Thoracic aorta (tissue), 2 donors: ENCODE measurements around the gene LCE3E. TPM values are rescaled to one million over a fixed set of nuclear protein-coding genes. Genes with fewer than 3 reads are reported as not detected.
"Not testable (repeated sequence)": the region's sequence is repeated elsewhere in the genome, so short reads cannot be mapped to it uniquely, and the experiment has no call there.

Experiments used
- ATAC-seq: fragments of 150-250 bp; one replicate; pipeline ENCODE4 v1.8.0; 2017; ENCODE audit warnings: low read depth; ENCODE audit not compliant: insufficient number of reproducible peaks, low FRiP score
- DNase-seq: peaks from one replicate; pipeline ENCODE4 v3.0.0-alpha.2; 2020; ENCODE audit warnings: low spot score
- H3K27ac ChIP-seq, 2 donors: fragments of 200-600 bp; sonication (generic); 1 replicate in 1 of 2; 2 replicates in 1 of 2; pipeline ENCODE4 v1.5.1; 2016; ENCODE audit warnings: mild to moderate bottlenecking in 2 of 2, moderate library complexity in 2 of 2
- H3K27me3 ChIP-seq: fragments of 200-600 bp; sonication (generic); replicated peaks from 2 replicates; pipeline ENCODE4 v1.6.0; 2016; ENCODE audit warnings: mild to moderate bottlenecking; ENCODE audit not compliant: insufficient read depth
- H3K36me3 ChIP-seq: fragments of 200-600 bp; sonication (generic); one replicate; pipeline ENCODE4 v1.5.1; 2016
- H3K4me1 ChIP-seq, 2 donors: fragments of 200-600 bp; sonication (generic); 1 replicate in 1 of 2; 2 replicates in 1 of 2; pipeline versions ENCODE4 v1.5.1 to v1.6.0; 2016; ENCODE audit warnings: low read depth in 2 of 2, mild to moderate bottlenecking in 1 of 2; ENCODE audit not compliant: control insufficient read depth in 1 of 2
- H3K4me3 ChIP-seq: fragments of 200-600 bp; sonication (generic); 2 replicates; pipeline ENCODE4 v1.5.1; 2016; ENCODE audit warnings: mild to moderate bottlenecking
- H3K9me3 ChIP-seq: fragments of 200-600 bp; sonication (generic); 2 replicates; pipeline ENCODE4 v1.5.1; 2016
- total RNA-seq, 2 donors: library from RNA; depleted of rRNA; stranded (reverse); fragments of >200 nt; gene quantifications; one replicate each; pipeline versions ENCODE4 v1.1.0 to v1.2.3, GENCODE V29; 2016
- TF ChIP-seq, protein P1 (sequence below): fragments of 200-600 bp; sonication (generic); IDR thresholded peaks from one replicate; pipeline ENCODE4 v1.5.1; 2019; ENCODE audit warnings: antibody characterized with exemption

Gene LCE3E
- total RNA-seq, 2 donors from 2014 or later: not detected

DNA sequence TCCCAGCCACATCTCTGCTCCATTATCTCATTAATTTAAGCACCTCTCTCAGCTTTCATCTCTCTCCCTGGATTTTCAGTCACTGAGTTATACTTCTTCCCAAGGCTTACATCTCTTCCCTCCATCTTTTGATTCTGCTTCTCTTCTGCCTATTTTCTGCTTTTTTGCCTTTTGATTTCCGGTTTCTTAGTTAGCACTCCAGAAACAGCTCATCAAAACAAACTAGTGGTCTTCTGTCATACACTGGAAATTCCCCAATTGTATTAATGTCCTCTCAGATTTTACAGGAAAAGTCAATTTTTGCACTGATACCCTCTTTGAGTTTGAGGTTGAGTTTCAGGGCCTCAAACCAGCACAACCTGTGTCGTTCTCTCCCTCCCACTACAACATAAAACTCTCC is 1.5 kb downstream of the LCE3E start:
- Histone ChIP-seq H3K9me3 (peaks cover 4% of the 10 kb centered on the region), H3K36me3 (no peaks in the 10 kb centered on the region), H3K4me3 (no peak overlapping the region), H3K4me1 (no peaks in the 10 kb centered on the region), H3K27me3 (no peaks in the 10 kb centered on the region), H3K27ac (no peak overlapping the region)
- TF ChIP-seq, protein P1, sequence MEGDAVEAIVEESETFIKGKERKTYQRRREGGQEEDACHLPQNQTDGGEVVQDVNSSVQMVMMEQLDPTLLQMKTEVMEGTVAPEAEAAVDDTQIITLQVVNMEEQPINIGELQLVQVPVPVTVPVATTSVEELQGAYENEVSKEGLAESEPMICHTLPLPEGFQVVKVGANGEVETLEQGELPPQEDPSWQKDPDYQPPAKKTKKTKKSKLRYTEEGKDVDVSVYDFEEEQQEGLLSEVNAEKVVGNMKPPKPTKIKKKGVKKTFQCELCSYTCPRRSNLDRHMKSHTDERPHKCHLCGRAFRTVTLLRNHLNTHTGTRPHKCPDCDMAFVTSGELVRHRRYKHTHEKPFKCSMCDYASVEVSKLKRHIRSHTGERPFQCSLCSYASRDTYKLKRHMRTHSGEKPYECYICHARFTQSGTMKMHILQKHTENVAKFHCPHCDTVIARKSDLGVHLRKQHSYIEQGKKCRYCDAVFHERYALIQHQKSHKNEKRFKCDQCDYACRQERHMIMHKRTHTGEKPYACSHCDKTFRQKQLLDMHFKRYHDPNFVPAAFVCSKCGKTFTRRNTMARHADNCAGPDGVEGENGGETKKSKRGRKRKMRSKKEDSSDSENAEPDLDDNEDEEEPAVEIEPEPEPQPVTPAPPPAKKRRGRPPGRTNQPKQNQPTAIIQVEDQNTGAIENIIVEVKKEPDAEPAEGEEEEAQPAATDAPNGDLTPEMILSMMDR: no peak
- no peak for ATAC-seq
- no peak for DNase-seq

DNA sequence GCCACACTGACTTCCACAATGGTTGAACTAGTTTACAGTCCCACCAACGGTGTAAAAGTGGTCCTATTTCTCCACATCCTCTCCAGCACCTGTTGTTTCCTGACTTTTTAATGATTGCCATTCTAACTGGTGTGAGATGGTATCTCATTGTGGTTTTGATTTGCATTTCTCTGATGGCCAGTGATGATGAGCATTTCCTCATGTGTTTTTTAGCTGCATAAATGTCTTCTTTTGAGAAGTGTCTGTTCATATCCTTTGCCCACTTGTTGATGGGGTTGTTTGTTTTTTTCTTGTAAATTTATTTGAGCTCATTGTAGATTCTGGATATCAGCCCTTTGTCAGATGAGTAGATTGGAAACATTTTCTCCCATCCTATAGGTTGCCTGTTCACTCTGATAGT is 18.2 kb downstream of the LCE3E start:
- not testable (repeated sequence) for H3K27me3 ChIP-seq, H3K4me1 ChIP-seq, H3K4me3 ChIP-seq, DNase-seq, ATAC-seq, H3K36me3 ChIP-seq, H3K27ac ChIP-seq, H3K9me3 ChIP-seq

DNA sequence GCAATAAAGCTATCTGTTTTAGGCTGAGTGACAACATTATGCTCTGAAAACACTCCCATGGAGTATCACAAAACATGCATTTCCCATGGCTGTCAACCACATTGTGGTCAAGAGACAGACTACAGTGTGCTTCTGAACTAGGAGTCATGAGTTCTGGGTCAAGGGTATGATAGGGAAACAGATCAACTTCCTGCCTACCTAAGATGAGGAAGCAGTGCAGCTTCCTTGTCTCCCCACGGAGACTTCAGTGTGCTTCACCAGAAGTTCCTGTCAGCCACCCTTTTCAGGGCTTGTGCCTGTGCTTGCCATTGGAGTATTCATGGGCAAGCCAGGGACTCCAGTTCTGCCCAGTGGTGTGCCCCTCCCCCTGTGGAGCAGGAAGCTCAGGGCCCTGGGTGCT is 19.9 kb downstream of the LCE3E start:
- Histone ChIP-seq H3K4me3 (no peak overlapping the region), H3K27me3 (no peaks in the 10 kb centered on the region), H3K36me3 (no peaks in the 10 kb centered on the region), H3K27ac (no peak overlapping the region), H3K9me3 (no peaks in the 10 kb centered on the region), H3K4me1 (no peaks in the 10 kb centered on the region)
- TF ChIP-seq, protein P1: no peak
- no peak for ATAC-seq
- no peak for DNase-seq

DNA sequence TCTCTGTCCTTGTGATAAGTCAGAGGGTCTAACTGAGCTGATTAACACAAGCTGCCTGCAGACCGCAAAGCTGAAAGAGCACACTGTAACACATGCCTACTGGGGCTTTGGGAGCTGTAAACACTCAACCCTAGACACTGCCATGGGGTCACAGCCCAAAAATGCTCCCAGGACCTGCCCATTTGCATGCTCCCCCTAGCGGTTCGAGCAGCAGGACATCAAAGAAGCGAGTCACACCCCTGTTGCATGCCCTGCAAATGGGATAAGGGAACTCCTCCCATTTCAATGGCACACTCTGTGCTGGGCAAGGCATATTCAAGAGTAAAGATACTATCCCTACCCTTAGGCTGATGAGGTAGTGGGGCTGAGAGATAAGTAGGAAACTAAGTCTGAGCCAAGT is 22.8 kb downstream of the LCE3E start:
- Histone ChIP-seq H3K4me1 (no peaks in the 10 kb centered on the region), H3K9me3 (no peaks in the 10 kb centered on the region)

DNA sequence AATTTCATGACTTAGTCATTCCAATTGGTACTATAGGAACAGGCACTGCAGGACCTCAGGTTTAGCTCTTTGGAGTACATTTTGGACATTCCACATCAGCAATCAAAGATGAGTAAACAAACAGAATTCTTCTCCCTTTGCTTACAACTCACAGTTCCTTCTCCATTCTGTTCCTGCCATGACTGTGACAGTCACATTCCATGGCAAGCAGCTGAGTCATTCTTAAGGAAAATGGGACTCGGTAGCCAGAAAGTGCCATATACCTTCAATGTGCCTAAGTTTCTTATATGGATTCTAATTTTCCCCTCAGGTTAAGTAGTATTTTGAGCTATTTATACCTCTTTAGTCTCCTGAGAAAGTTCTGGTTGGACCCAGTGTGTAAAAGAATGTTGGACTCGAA is 26.7 kb downstream of the LCE3E start:
- ATAC-seq (no peak), DNase-seq (no peak)
- TF ChIP-seq, protein P1: no peak
- Histone ChIP-seq H3K27ac (no peak overlapping the region), H3K4me3 (no peak overlapping the region), H3K36me3 (no peaks in the 10 kb centered on the region), H3K27me3 (no peaks in the 10 kb centered on the region), H3K4me1 (no peaks in the 10 kb centered on the region), H3K9me3 (no peaks in the 10 kb centered on the region)

More for the DNA sequence above, 22.8 kb downstream of the LCE3E start:
- ATAC-seq (no peak), DNase-seq (no peak)
- H3K27ac ChIP-seq: no peak overlapping the region
- TF ChIP-seq, protein P1: no peak
- no peaks in the 10 kb centered on the region for H3K27me3 ChIP-seq
- H3K36me3 ChIP-seq: no peaks in the 10 kb centered on the region
- H3K4me3 ChIP-seq: no peak overlapping the region

DNA sequence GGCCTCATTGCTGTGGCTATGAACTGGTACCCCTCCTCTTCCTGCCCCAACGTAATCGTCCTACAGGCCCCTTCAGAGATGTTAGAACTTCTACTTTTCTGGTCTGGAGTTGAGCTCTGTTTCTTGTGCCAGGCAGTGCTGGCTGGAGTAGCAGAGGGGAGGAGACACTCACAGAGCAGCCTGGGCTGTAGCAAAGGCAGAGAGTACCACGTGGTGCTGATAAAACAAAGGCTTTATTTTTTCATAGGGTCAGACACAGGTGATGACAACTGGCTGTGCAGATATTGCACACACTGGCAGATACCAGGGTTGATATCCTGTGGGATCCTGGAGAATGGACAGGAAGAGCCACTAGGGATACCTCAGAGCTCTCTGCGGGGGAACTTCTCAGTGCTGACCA is 29.1 kb downstream of the LCE3E start:
- H3K4me1 ChIP-seq: no peaks in the 10 kb centered on the region
- H3K36me3 ChIP-seq: no peaks in the 10 kb centered on the region
- DNase-seq: no peak
- H3K27me3 ChIP-seq: no peaks in the 10 kb centered on the region
- no peak overlapping the region for H3K27ac ChIP-seq
- no peak for ATAC-seq
- TF ChIP-seq, protein P1: no peak
- no peaks in the 10 kb centered on the region for H3K9me3 ChIP-seq
- H3K4me3 ChIP-seq: no peak overlapping the region
